ENCODE measurements around the gene LRRC36. TPM values are rescaled to one million over a fixed set of nuclear protein-coding genes. Genes with fewer than 3 reads are reported as not detected.

The LRRC36 gene
- total and polyA plus RNA-seq, 2 of the 13 experiments (the other 11 are each of a cell fraction or from before 2014, with no cell fraction given) = 0.12 to 0.15 TPM

GRCh38 chr16:67399749-67400704, 73.4 kb downstream of the LRRC36 start (continued):
- TF ChIP-seq HOXD1 (CRISPR knock-in tag; IDR thresholded peaks at IDR 0.05) (no peak), E2F5 (CRISPR knock-in tag; conservative IDR thresholded peaks at IDR 0.05) (no peak), PAWR (CRISPR knock-in tag; IDR thresholded peaks at IDR 0.05; ENCODE audit: borderline replicate concordance) (no peak), ISL2 (CRISPR knock-in tag; IDR thresholded peaks at IDR 0.05) (no peak), TFE3 (CRISPR knock-in tag; IDR thresholded peaks at IDR 0.05) (no peak), ZNF816 (CRISPR knock-in tag; IDR thresholded peaks at IDR 0.05; ENCODE audit: borderline replicate concordance) (no peak)

- intact Hi-C loops (cut with micrococcal nuclease; ENCODE audit: unreplicated experiment) (no loop called here), in situ Hi-C loops (cut with HindIII; ENCODE audit: extremely low pct_ligation_motif_present, low pct_unique_long_range_greater_than_20kb) (no loop called here)
- WGBS (ENCODE audit: low lambda C conversion rate) = 65% methylated on average over 6 of the region's 14 CpGs
- no peak overlapping the region for H3K4me3 ChIP-seq (replicated peaks in 1 of 3; ENCODE audit: insufficient read depth in 1 of 3, low read depth in 2 of 3, low read length in 3 of 3)
- H3K4me1 ChIP-seq (ENCODE audit: insufficient read depth, low read length) = peaks cover 29% of the 10 kb centered on the region
- H4K20me1 ChIP-seq (ENCODE audit: insufficient read depth, low read length) = no peaks in the 10 kb centered on the region
- H3K9me3 ChIP-seq (ENCODE audit: low read length) = no peaks in the 10 kb centered on the region
- no peak for ATAC-seq
- no peak overlapping the region for H3K9ac ChIP-seq (ENCODE audit: insufficient read depth, low read depth, low read length)
- ChIA-PET CTCF (ENCODE audit: low intra/inter-chr PET ratio, low total read pairs) (no interaction called here), POLR2A (no interaction called here)
- FAIRE-seq = no peak
- no peak overlapping the region for H3K27ac ChIP-seq (ENCODE audit: extremely low read length, insufficient read depth, low read length)
- H2AFZ ChIP-seq (ENCODE audit: low read length) = no peak overlapping the region
- no peaks in the 10 kb centered on the region; a peak in 1 of 5 replicates for H3K27me3 ChIP-seq (ENCODE audit: control insufficient read depth in 1 of 2, insufficient read depth in 2 of 2, low read length in 2 of 2)
- no peak overlapping the region for H3K4me2 ChIP-seq (ENCODE audit: low read depth, low read length)
- H3K36me3 ChIP-seq (replicated peaks in 1 of 2; ENCODE audit: control insufficient read depth in 1 of 2, insufficient read depth in 2 of 2, low read length in 2 of 2) = no peaks in the 10 kb centered on the region
- BruUV-seq (replicated peaks) = no TSS peak
- H3K79me2 ChIP-seq (ENCODE audit: insufficient read depth, low read length) = no peaks in the 10 kb centered on the region
- no peak for DNase-seq (ENCODE audit: low spot score)
- TF ChIP-seq MIER3 (CRISPR knock-in tag; IDR thresholded peaks at IDR 0.05; ENCODE audit: borderline replicate concordance) (no peak), KDM2A (CRISPR knock-in tag; IDR thresholded peaks at IDR 0.05; ENCODE audit: borderline replicate concordance, low read depth) (no peak), ZNF549 (CRISPR knock-in tag; IDR thresholded peaks at IDR 0.05) (no peak), ZNF224 (CRISPR knock-in tag; IDR thresholded peaks at IDR 0.05) (no peak), SALL1 (CRISPR knock-in tag; IDR thresholded peaks at IDR 0.05) (no peak), NFE2L1 (CRISPR knock-in tag; IDR thresholded peaks at IDR 0.05; ENCODE audit: borderline replicate concordance) (no peak), ZNF572 (CRISPR knock-in tag; IDR thresholded peaks at IDR 0.05) (no peak), SETDB1 (CRISPR knock-in tag; IDR thresholded peaks at IDR 0.05; ENCODE audit: borderline replicate concordance) (no peak), RAD51 (IDR thresholded peaks at IDR 0.05; ENCODE audit: borderline replicate concordance) (no peak), ZBTB34 (CRISPR knock-in tag; IDR thresholded peaks at IDR 0.05) (no peak), ZEB1 (IDR thresholded peaks at IDR 0.05; ENCODE audit: insufficient replicate concordance, low read depth) (no peak), ZNF75D (CRISPR knock-in tag; IDR thresholded peaks at IDR 0.05; ENCODE audit: borderline replicate concordance) (no peak), TBX2 (CRISPR knock-in tag; IDR thresholded peaks at IDR 0.05; ENCODE audit: borderline replicate concordance) (no peak), SYNCRIP (IDR thresholded peaks at IDR 0.05; ENCODE audit: insufficient read depth, low read depth, low read length) (no peak), SATB2 (CRISPR knock-in tag; IDR thresholded peaks at IDR 0.05) (no peak)
These were observed 74.3 kb downstream of the LRRC36 start for GRCh38 chr16:67400901-67401300.
